HEK293T (cell line): ENCODE measurements around the gene PTGDR2.

Experiments
- CTCF ChIA-PET: fragments of 350-600 bp; formaldehyde crosslinking; extraction: SDS; loops from one replicate; lab custom pipeline; 2021; ENCODE audit warnings: antibody characterized with exemption, inconsistent platforms; lab: Yijun Ruan, JAX
- POLR2A ChIA-PET: fragments of 350-600 bp; formaldehyde crosslinking; extraction: SDS; loops from one replicate; lab custom pipeline; 2020; ENCODE audit warnings: antibody characterized with exemption, inconsistent platforms; lab: Yijun Ruan, JAX
- DNase-seq: peaks from one replicate; pipeline ENCODE4 v3.0.0; 2012; ENCODE audit warnings: mixed read lengths; ENCODE audit errors: extremely low spot score
- ARNT ChIP-seq: fragments of 450-650 bp; IDR thresholded peaks from 2 replicates; pipeline ENCODE4 v1.6.1; 2017; ENCODE audit warnings: mild to moderate bottlenecking
- BHLHE40 ChIP-seq: fragments of 450-650 bp; IDR thresholded peaks from 2 replicates; pipeline ENCODE4 v1.6.1; 2016; ENCODE audit warnings: mild to moderate bottlenecking, moderate library complexity, borderline replicate concordance
- CTBP1 ChIP-seq: fragments of 450-650 bp; IDR thresholded peaks from 2 replicates; pipeline ENCODE4 v1.6.1; 2016; ENCODE audit warnings: borderline replicate concordance
- ELF4 ChIP-seq: fragments of 450-650 bp; IDR thresholded peaks from 2 replicates; pipeline ENCODE4 v1.6.1; 2017; ENCODE audit warnings: antibody characterized with exemption
- FOXA1 ChIP-seq: fragments of 450-650 bp; IDR thresholded peaks from 2 replicates; pipeline ENCODE4 v1.6.1; 2016; ENCODE audit warnings: mild to moderate bottlenecking
- FOXK2 ChIP-seq: fragments of 450-650 bp; IDR thresholded peaks from 2 replicates; pipeline ENCODE4 v1.6.1; 2016; ENCODE audit warnings: mild to moderate bottlenecking
- FOXM1 ChIP-seq: fragments of 450-650 bp; IDR thresholded peaks from 2 replicates; pipeline ENCODE4 v1.6.1; 2017; ENCODE audit warnings: mild to moderate bottlenecking, borderline replicate concordance
- HDGF ChIP-seq: fragments of 450-650 bp; IDR thresholded peaks from 2 replicates; pipeline ENCODE4 v1.6.1; 2017; ENCODE audit warnings: antibody characterized with exemption, borderline replicate concordance
- L3MBTL2 ChIP-seq: fragments of 450-650 bp; conservative IDR thresholded peaks from 2 replicates; pipeline ENCODE4 v1.6.1; 2016; ENCODE audit warnings: mild to moderate bottlenecking
- LEF1 ChIP-seq: fragments of 450-650 bp; IDR thresholded peaks from 2 replicates; pipeline ENCODE4 v1.6.1; 2017; ENCODE audit warnings: mild to moderate bottlenecking, borderline replicate concordance
- NFRKB ChIP-seq: fragments of 450-650 bp; IDR thresholded peaks from 2 replicates; pipeline ENCODE4 v1.6.1; 2016; ENCODE audit warnings: mild to moderate bottlenecking, moderate library complexity
- PKNOX1 ChIP-seq: fragments of 450-650 bp; IDR thresholded peaks from 2 replicates; pipeline ENCODE4 v1.6.1; 2016
- SP1 ChIP-seq: fragments of 450-650 bp; IDR thresholded peaks from 2 replicates; pipeline ENCODE4 v1.6.1; 2017
- SUZ12 ChIP-seq: fragments of 450-650 bp; IDR thresholded peaks from 2 replicates; pipeline ENCODE4 v1.6.1; 2016; ENCODE audit warnings: mild to moderate bottlenecking
- TARDBP ChIP-seq: fragments of 450-650 bp; IDR thresholded peaks from 2 replicates; pipeline ENCODE4 v1.6.1; 2016
- ZNF384 ChIP-seq: fragments of 450-650 bp; IDR thresholded peaks from 2 replicates; pipeline ENCODE4 v1.6.1; 2016

The PTGDR2 gene

GRCh38 chr11:60851327-60852104 is 4.2 kb downstream of the PTGDR2 start:
- ChIA-PET CTCF (interaction anchor here (1.5 kb wide), 1 partner anchor 20 kb away, joined by 4 read pairs; no protein-coding TSS in a partner anchor), POLR2A (interaction anchor here (1.0 kb wide), 1 partner anchor 9 kb away, joined by 4 read pairs; no protein-coding TSS in a partner anchor)
- TF ChIP-seq BHLHE40 (no peak), ZNF384 (no peak), FOXA1 (no peak), SUZ12 (no peak), HDGF (no peak), FOXM1 (no peak), NFRKB (no peak), L3MBTL2 (no peak)

GRCh38 chr11:60849641-60850520 is 5.9 kb downstream of the PTGDR2 start:
- CTCF ChIA-PET: no interaction called here
- POLR2A ChIA-PET: no interaction called here
- DNase-seq: no peak
- no peak for TF ChIP-seq HDGF

More at GRCh38 chr11:60851327-60852104, 4.2 kb downstream of the PTGDR2 start:
- no peak for DNase-seq

- TF ChIP-seq CTBP1: no peak
- TF ChIP-seq ELF4: no peak
- TF ChIP-seq LEF1: no peak
- no peak for TF ChIP-seq NFRKB
- no peak for TF ChIP-seq HDGF
- no peak for TF ChIP-seq FOXM1
- TF ChIP-seq PKNOX1: no peak
- no peak for TF ChIP-seq TARDBP
- TF ChIP-seq SP1: no peak
- TF ChIP-seq FOXK2: no peak
- no peak for TF ChIP-seq ZNF384
- TF ChIP-seq ARNT: no peak
- TF ChIP-seq SUZ12: no peak
- no peak for TF ChIP-seq L3MBTL2
- TF ChIP-seq BHLHE40: no peak
- no peak for TF ChIP-seq FOXA1
- DNase-seq: no peak
- ChIA-PET CTCF (no interaction called here), POLR2A (no interaction called here)
These were observed 7.0 kb downstream of the PTGDR2 start for GRCh38 chr11:60848714-60849151.

GRCh38 chr11:60847896-60848295 is 7.9 kb downstream of the PTGDR2 start:
- no peak for DNase-seq
- ChIA-PET POLR2A (no interaction called here), CTCF (no interaction called here)
- TF ChIP-seq FOXM1 (no peak), TARDBP (no peak)

- no peak for DNase-seq
- POLR2A ChIA-PET: no interaction called here
- no peak for TF ChIP-seq SUZ12
- no peak for TF ChIP-seq ZNF384
- no peak for TF ChIP-seq PKNOX1
- no peak for TF ChIP-seq ARNT
- no peak for TF ChIP-seq FOXA1
- no peak for TF ChIP-seq BHLHE40
- no peak for TF ChIP-seq SP1
- TF ChIP-seq FOXK2: no peak
- TF ChIP-seq NFRKB: no peak
- CTCF ChIA-PET: no interaction called here
These were observed 8.5 kb downstream of the PTGDR2 start for GRCh38 chr11:60847281-60847680.

- no peak for DNase-seq
- ChIA-PET POLR2A (no interaction called here), CTCF (no interaction called here)
- TF ChIP-seq CTBP1: no peak
- TF ChIP-seq TARDBP: no peak
- no peak for TF ChIP-seq SP1
- TF ChIP-seq PKNOX1: no peak
- no peak for TF ChIP-seq ELF4
- TF ChIP-seq FOXA1: no peak
- no peak for TF ChIP-seq HDGF
- no peak for TF ChIP-seq LEF1
- TF ChIP-seq SUZ12: no peak
- TF ChIP-seq L3MBTL2: no peak
- no peak for TF ChIP-seq ARNT
- TF ChIP-seq FOXK2: no peak
- no peak for TF ChIP-seq FOXM1
These were observed 10.4 kb downstream of the PTGDR2 start for GRCh38 chr11:60845338-60845737.

GRCh38 chr11:60844870-60845221 is 10.9 kb downstream of the PTGDR2 start:
- ChIA-PET POLR2A (no interaction called here), CTCF (no interaction called here)
- no peak for DNase-seq
- TF ChIP-seq NFRKB: no peak
- no peak for TF ChIP-seq CTBP1
- TF ChIP-seq ELF4: no peak
- no peak for TF ChIP-seq SUZ12
- no peak for TF ChIP-seq FOXA1
- no peak for TF ChIP-seq FOXK2
- no peak for TF ChIP-seq SP1
